OCI-M2 (cell line): ENCODE data around the gene PIK3R2.
A peak's percentile ranks its signal among the peaks of the same experiment; 100 is the strongest.
"Not testable (repeated sequence)": the region's sequence is repeated elsewhere in the genome, so short reads cannot be mapped to it uniquely, and the experiment has no call there.

Experiments
- DNase-seq: peaks from one replicate; lab custom pipeline; 2025; ENCODE audit not compliant: unreplicated experiment; lab: John Stamatoyannopoulos, UW

PIK3R2 gene

GRCh38 chr19:18202397-18202777 lies 49.4 kb downstream of the PIK3R2 start:
- no peak for DNase-seq

DNA sequence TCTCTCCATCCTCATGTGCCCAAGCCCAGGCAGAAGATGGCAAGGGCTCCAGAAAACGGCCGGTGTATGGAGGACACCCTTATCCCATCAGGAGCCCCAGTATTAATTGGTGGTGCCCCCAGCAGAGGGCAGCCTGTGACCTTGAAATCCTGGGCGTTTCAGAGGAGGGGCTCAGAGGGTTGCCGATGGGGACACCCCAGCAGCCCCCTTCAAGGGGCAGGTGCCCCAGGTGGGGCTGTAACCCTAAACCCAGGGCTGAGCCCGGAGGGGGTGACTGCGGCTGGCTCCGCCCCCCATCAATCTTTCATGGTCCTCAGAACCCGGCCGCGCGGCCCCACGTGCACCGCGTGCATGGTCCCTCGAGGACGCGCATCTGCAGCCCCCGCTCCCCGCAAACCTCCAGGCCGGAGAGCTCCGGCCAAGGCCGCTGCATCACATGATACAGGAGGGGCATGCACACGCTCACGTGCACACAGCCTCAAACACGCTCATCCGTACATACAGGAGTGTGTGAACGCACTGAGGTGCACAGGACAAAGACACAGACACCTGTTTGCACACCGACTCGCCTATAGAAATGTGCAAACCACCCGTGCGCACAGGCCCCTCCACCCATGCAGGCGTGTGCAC lies 49.9 kb downstream of the PIK3R2 start:
- DNase-seq, result no peak

DNA sequence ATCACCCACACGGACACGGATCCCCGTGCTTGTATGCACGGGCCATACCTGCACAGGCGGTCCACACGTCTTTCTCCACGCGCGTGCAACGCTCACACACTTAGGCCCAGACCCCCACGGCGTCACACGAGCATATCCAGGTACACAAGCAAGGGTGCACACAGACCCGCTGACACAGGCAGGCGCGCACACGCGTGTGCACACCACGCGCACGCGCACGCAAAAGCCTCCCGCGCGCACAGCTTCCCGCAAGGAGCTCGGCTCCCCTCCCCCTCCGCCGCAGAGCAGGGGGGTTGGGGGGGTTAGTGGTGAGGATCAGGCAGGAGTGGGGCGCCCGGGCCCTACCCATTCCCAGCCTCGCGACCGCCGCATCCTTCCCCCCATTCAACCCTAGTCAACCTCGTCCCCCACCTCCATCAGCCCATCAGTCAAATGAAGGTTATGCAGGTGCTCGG lies 50.5 kb downstream of the PIK3R2 start:
- no peak for DNase-seq

DNA sequence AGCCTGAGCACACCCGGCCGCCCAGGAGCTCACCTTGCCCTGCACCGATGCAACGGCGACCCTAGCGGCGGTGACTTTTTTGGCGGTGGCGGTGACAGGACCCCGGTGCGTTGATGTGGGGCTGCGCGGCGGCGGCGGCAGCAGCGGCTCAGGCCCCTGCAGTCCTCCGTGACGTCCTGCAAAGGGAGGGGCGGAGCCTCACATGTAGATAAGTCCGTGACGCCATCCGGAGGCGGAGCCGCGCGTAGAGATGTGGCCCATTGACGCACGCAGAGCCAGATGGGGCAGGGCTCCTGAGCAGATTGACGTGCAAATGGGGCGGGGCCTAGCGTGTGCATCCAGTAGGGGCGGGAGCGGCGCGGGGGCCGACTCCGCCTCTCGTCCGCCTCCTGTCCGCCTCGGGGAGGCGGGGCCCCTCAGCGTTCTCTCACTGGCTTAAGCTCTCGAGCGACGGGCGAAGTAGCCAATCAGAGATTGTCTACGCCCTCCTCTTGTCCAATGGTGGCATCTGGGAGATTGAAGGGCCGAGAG lies 51.0 kb downstream of the PIK3R2 start, which contains the start of gene RAB3A:
TSS of gene RAB3A (minus strand) at position 180 of the 531 bp plus-strand sequence. CDS start 1,302 bp downstream, outside the sequence.
- DNase-seq, result peak; percentile 97

DNA sequence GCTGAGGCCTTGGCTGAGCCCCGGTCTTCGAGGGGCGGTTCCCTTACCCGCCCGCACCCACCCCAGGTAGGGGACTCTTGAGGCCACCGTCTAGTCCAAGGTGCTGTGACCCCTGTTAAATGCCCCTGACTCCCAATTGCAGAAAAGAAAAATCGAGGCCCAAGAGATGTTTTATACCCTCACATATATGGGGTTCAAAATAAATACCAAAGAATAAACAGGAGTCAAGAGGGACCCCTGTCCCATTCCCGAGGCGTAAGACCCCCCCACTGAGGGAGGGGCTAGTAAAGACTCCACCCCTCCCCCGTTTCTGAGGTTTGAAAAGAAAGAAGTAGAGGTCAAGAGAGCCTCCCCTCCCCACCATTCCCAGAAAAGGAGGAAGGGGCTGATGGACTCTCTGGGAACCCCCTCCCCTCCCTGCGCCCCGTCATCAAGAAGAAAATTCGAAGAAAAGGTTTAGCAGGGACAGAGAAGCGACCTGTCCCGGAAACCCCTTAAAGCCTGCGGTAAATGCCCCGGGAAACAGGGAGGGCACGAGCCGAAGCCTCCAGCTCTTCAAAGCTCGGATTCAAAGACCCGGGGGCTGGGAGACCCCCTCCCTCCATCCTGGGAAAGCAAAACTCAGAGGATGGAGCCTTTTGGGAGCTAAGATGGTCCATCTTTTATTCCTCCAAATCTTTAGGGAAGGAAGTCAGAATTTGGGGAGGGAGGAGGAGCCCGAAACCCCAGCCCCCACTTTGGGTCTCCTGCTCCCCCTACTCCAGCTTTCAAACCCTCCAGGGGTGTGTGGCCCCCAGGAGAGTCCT lies 51.6 kb downstream of the PIK3R2 start:
- peak; percentile 92 for DNase-seq

DNA sequence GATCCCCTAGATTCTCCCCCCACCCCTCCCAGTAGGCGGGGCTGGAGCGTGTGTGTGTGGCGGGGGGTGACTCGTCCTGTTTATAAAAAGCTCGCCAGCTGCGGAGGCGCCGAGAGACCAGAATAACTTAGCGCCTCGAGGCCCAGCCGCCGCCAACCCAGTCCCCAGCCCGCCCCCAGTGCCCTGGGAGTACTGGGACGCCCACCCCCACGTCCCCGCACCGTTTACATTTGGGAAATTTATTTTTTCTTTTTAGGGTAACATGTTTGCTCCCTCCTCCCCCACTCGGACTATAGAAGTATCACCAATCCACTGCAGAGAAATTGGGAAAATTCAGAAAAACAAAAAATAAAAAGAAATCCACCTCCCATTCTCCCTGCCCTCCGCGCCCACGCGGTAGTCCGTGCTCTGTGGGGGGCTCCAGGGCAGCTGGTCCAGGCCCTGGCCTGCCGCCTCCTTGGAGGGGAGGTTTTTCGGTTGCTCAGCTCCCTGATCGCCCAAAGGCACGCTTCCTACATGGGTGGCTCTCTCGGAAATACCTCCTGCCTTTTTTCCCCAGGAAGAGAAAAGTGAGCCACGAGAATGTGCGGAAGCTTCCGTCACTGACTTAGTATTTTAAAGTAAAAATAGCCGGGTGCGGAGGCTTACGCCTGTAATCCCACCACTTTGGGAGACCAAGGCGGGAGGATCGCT lies 52.4 kb downstream of the PIK3R2 start:
- DNase-seq, result no peak

- no peak for DNase-seq
Measured at GRCh38 chr19:18206018-18206417, 53.1 kb downstream of the PIK3R2 start.

GRCh38 chr19:18208098-18208951 lies 55.4 kb downstream of the PIK3R2 start:
- no peak for DNase-seq

GRCh38 chr19:18209912-18210311 lies 56.9 kb downstream of the PIK3R2 start:
- not testable (repeated sequence) for DNase-seq

DNA sequence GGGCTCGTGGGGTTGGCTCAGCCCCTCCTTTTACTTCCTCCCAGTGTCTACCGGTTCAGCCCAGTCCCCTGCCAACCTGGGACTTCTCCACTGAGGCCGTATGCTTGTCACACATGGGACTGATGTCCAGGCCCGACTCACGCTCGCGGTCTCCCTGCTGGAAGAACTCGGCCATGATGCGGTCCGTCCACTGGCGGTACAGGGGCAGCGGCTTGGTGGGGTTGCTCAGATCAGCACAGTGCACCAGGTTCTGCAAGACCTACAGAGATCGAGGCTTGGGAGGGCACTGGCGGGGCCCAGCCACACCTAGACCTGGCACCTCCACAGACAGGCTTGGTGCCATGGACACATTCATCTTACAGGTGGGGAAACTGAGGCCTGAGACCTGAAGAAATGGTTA lies 58.7 kb downstream of the PIK3R2 start:
- no peak for DNase-seq

DNA sequence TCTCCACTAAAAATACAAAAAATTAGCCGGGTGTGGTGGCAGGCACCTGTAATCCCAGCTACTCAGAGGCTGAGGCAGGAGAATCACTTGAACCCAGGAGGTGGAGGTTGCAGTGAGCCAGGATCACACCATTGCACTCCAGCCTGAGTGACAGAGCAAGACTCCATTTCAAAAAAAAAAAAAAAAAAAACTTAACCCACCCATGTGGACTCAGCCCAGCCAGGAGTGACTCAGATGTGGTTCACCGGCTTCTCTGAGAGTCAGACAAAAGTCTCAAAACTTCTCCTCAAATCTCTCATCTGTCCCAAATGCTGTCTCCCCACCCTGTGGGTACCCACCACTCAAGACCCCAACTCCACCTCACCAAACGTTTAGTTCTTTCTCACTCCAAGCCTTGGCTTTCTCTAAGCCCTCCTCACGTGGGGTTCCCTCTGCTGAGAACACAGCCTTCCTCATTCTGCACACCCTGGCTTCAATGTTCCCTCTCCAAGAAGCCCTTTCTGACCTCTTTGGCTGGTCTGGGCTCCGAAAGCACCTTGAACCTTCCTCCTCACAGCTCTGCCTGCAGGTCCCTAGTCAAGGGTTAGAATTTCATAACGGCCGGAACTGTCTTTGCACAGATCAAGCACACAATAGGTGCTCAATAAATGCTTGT lies 61.9 kb downstream of the PIK3R2 start:
- DNase-seq, result no peak

DNA sequence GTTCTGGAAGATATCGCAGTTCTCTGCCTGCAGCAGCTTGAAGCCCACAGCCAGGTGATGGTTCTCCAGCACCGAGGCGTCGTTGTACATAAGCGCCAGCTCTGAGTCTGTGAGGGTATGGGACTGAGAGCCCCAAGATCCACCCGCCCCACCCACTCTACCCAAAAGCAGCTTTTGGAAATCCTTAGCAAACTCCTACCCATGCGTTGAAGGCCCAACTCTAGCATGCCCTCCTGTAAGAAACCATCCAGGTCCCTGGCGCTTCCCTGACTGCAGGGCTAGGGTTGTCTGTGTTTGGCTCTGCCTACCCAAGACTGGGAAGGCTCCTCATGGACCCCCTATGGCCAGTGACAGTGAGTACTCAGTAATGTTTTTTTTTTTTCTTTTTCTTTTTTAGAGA lies 63.8 kb downstream of the PIK3R2 start:
- DNase-seq, result no peak

DNA sequence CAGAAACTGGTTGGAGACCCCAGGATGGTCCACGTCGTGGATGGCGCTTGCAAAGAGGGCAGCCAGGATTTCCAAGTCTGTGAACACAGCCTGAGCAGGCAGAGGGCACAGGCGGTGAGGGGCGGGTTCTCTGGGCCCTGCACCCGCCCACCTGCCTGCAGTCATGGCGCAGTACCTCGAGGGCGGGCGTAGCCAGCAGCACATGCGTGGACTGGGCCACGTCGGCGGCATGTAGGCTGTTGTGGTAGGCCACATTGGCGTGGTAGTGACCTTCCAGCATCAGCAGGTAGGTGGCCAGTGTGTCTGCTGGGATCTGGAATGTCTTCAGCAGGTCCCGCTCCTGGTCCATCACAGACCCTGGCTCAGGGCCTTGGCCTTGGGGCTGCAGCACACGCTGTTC lies 65.2 kb downstream of the PIK3R2 start:
- DNase-seq, result no peak

DNA sequence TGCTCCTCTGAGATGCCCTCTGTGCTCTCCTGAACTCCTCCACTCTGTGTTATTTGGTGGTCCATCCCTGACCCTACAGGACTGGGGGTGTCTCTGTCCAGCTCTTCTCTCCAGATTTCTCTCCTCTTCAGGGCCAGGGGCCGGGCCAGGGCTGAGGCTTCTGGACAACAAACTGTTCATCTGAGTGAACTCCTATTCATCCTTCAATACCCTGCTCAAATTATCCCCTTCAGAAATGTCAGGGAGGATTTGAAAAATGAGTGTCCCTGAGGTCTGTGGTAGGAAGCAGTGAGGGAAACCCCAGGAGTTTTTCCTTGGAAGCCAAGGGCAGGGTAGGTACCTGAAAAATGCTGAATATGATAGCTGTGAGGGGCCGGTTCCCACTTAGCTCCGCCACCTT lies 65.6 kb downstream of the PIK3R2 start:
- DNase-seq, result no peak
